Stimulated activated CD4-positive, alpha-beta T cell treated with anti-CD3 and anti-CD28 coated beads, TNF-alpha, amount 100 ng/mL, for 24 hours (primary cell): ENCODE results near the gene CEMP1.
"Not testable (repeated sequence)": the region's sequence is repeated elsewhere in the genome, so short reads cannot be mapped to it uniquely, and the experiment has no call there.

Experiments used
- DNase-seq, 3 experiments: peaks; one replicate each; pipeline ENCODE4 v3.0.0-alpha.2; 2020; ENCODE audit warnings: low read depth in 3 of 3

The CEMP1 gene

GRCh38 chr16:2537451-2538379 lies 6.5 kb upstream of the CEMP1 start, which contains the start of gene PDPK1:
TSS of gene PDPK1 (plus strand) at chr16:2538021. CDS start at chr16:2538113, 92 bp downstream.
- DNase-seq, result peak; percentile 84 to 92 (median 86)

GRCh38 chr16:2535625-2536013 lies 4.4 kb upstream of the CEMP1 start:
- no peak for DNase-seq

- not testable (repeated sequence) for DNase-seq
Measured at GRCh38 chr16:2534335-2534734, 3.1 kb upstream of the CEMP1 start.

GRCh38 chr16:2533912-2534311 lies 2.7 kb upstream of the CEMP1 start:
- no peak for DNase-seq

DNA sequence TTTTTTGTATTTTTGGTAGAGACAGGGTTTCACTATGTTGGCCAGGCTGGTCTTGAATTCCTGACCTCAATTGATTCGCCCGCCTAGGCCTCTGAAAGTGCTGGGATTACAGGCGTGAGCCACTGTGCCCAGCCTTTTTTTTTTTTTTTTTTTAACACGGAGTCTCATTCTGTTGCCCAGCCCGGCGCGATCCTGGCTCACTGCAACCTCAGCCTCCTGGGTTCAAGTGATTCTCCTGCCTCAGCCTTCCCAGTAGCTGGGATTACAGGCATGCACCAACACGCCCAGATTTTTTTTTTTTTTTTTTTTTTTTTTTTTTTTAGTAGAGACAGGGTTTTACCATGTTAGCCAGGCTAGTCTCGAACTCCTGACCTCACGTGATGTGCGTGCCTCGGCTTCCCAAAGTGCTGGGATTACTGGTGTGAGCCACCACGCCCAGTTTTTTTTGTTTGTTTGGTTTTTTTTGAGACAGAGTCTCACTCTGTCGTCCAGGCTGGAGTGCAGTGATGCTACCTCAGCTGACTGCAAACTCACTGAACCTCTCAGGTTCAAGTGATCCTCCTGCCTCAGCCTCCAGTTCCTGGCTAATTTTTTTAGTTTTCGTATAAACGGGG lies 2.0 kb upstream of the CEMP1 start:
- not testable (repeated sequence) for DNase-seq

- DNase-seq, result peak in 2 of 3 experiments; percentile 36 to 55
Measured at GRCh38 chr16:2532494-2533141, 1.4 kb upstream of the CEMP1 start.

GRCh38 chr16:2531696-2532493 lies 687 bp upstream of the CEMP1 start:
- DNase-seq, result peak; percentile 94 to 98 (median 95)

DNA sequence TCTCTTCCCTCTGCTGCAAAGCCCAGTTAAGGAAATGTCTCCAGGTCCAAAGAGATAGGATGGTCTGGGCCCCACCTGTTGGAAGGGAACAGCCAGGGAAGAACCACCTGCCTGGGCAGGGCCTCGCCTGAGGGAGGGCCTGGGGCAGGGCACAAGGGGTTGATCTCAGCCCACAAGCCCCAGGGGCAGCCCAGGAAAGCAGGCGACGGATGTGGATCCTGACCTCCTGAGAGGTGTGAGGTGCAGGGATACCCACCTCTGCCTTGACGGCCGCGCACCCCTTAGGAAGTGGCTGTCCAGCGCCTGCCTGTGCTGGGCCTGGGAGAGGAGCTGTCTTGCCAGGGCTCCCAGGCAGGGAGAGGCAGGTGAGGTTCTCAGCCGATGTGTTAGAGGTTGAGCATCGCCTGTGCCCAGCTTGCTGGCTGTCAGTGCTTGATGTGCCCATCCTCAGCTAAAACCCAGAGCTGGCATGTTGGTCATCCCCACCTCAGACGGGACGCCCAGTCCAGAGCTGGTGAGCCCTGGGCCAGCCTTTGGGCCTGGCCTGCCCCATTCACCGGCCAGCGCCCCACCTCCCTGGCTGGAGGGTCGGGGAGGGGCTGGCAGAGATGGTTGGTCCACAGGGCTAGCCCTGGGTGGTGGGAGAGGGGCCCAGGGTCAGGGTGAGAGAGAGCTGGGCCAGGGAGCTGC lies 434 bp downstream of the CEMP1 start:
- DNase-seq, result no peak

- DNase-seq, result no peak
Measured at GRCh38 chr16:2529961-2530628, 1.1 kb downstream of the CEMP1 start.

DNA sequence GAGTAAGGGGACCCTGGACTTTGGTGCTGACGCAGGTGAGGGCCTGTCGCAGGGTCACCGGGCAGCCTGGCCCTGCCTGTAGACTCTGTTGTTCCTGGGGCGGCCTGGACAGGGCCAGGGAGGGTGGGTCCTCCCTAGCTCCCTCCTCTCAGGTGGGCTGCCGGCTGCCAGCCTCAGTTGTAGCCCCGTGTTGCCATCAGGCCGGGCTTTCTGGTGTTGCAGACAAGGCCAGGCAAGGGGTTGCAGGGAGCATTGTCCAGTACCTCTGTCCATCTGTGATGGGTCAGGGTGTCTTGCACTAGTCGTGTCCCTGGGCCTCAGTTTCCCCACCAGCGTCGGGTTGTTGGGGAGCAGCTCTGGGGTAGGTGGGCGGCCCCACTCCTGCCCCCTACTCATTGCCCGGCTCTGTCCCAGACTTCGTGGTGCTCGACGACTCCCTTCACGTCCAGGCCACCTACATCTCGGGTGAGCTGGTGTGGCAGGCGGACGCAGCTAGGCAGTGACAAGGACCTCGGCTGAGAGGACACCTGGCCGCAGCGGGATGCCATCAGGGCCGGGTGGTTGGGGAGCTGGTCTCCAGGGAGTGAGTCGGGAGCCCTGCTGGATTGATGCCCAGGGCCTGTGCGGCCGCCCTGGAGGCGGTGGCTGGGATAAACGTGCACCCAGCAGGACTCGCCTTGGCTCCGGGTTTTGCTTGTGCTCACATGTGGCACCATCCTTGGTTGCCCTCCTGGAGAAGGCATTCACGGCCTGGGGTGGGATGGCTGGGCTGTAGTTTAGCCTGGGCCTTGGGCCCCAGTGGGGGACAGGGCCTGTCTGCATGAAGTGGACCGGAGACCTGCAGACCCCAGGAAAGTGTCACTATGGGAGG lies 1.9 kb downstream of the CEMP1 start:
- DNase-seq, result no peak

GRCh38 chr16:2528161-2529060 lies 2.8 kb downstream of the CEMP1 start:
- DNase-seq, result no peak

DNA sequence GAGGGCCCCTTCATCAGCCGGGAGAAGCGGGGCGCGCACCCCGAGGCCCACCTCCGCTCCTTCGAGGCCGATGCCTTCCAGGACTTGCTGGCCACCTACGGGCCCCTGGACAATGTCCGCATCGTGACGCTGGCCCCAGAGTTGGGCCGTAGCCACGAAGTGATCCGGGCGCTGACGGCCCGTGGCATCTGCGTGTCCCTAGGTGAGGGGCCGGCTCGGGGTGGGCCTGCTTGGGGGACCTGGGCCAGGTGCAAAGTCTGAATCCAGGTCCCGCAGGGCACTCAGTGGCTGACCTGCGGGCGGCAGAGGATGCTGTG lies 3.5 kb downstream of the CEMP1 start:
- no peak for DNase-seq

GRCh38 chr16:2527071-2527783 lies 4.0 kb downstream of the CEMP1 start:
- no peak for DNase-seq

GRCh38 chr16:2526135-2526534 lies 5.1 kb downstream of the CEMP1 start:
- no peak for DNase-seq

- no peak for DNase-seq
Measured at GRCh38 chr16:2524339-2524938, 6.8 kb downstream of the CEMP1 start.

DNA sequence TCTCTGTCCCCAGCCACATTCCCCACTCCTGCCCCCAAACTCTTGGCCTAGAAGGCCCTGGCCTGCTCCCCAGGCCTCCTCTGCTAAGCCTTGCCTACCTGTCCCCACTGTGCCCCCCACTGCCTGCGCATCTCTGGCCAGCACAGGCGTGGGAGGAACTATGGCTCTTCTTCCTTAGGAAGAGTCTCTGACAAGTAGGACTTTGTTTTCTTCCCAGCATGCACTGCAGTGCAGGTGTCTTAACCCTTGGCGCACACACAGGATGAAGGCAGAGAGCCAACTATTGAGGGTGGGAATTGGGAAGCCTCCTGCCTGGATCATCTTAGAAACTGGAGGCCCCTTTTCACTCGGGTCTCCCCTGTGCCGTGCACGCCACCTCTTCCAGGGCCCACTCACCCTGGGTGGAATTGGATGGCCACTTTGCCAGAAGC lies 7.4 kb downstream of the CEMP1 start:
- DNase-seq, result no peak

DNA sequence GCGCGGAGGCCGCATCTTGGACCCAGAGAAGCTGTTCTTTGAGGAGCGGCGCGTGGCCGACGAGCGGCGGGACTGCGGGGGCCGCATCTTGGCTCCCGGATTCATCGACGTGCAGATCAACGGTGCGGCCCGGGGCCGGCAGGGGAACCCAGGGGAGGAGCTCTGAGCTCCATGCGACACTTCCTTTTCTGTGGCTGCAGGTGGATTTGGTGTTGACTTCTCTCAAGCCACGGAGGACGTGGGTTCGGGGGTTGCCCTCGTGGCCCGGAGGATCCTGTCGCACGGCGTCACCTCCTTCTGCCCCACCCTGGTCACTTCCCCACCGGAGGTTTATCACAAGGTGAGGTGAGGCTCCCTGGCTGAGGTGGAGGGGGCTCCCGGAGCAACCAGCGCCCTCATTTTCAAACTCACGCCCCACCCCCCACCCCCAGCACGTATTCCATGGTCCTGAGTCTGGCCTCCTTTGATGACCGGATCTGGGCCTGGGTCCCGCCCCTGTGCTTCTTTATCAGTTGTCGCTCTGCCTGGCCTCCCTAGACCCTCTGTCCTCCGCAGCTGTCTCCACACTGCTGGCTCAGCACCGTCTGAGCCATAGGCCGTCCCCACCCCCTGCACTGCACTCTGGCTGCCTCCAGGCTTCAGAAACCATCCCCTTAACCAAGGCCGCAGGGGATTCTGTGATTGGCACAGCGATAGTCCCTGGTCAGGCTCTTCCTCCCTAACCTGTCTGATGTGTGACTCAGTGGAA lies 10.2 kb downstream of the CEMP1 start:
- peak in 1 of 3 experiments; percentile 35 for DNase-seq
